H9 (cell line): ENCODE data around the gene MOXD1. TPM values are rescaled to one million over a fixed set of nuclear protein-coding genes. Genes with fewer than 3 reads are reported as not detected.

Experiments
- DNase-seq: peaks from one replicate; pipeline ENCODE4 v3.0.0-alpha.2; 2017
- H2AFZ ChIP-seq: one replicate; pipeline ENCODE4 v1.6.1; 2013; ENCODE audit warnings: mild to moderate bottlenecking, low read length, control low read depth, moderate library complexity
- H2AK5ac ChIP-seq: 2 replicates; pipeline ENCODE4 v1.6.1; 2013; ENCODE audit warnings: low read length, control low read depth, mixed read lengths; ENCODE audit not compliant: insufficient read length
- H2BK120ac ChIP-seq: one replicate; pipeline ENCODE4 v1.6.1; 2013; ENCODE audit warnings: low read depth, mild to moderate bottlenecking, low read length, control low read depth, inconsistent platforms; ENCODE audit not compliant: poor library complexity, severe bottlenecking
- H2BK12ac ChIP-seq: 2 replicates; pipeline ENCODE4 v1.6.1; 2013; ENCODE audit warnings: low read length, control low read depth, mixed read lengths, low read depth; ENCODE audit not compliant: insufficient read length
- H2BK15ac ChIP-seq: 2 replicates; pipeline ENCODE4 v1.6.1; 2013; ENCODE audit warnings: low read depth, low read length, control low read depth
- H2BK20ac ChIP-seq: one replicate; pipeline ENCODE4 v1.6.1; 2013; ENCODE audit warnings: low read depth, mild to moderate bottlenecking, low read length, control low read depth, inconsistent platforms; ENCODE audit not compliant: poor library complexity, severe bottlenecking
- H2BK5ac ChIP-seq: 2 replicates; pipeline ENCODE4 v1.6.1; 2013; ENCODE audit warnings: low read length, control low read depth, mixed read lengths; ENCODE audit not compliant: insufficient read length
- H3K14ac ChIP-seq: 2 replicates; pipeline ENCODE4 v1.6.1; 2013; ENCODE audit warnings: low read length, control low read depth; ENCODE audit not compliant: insufficient read depth
- H3K18ac ChIP-seq: 2 replicates; pipeline ENCODE4 v1.6.1; 2013; ENCODE audit warnings: low read depth, mild to moderate bottlenecking, mixed read lengths, low read length, control low read depth; ENCODE audit not compliant: insufficient read length
- H3K23ac ChIP-seq: 2 replicates; pipeline ENCODE4 v1.6.1; 2013; ENCODE audit warnings: low read length, control low read depth, mixed read lengths, low read depth; ENCODE audit not compliant: insufficient read length
- H3K23me2 ChIP-seq: 2 replicates; pipeline ENCODE4 v1.6.1; 2013; ENCODE audit warnings: low read depth, mild to moderate bottlenecking, mixed read lengths, low read length, control low read depth; ENCODE audit not compliant: insufficient read length, poor library complexity, severe bottlenecking
- H3K27ac ChIP-seq: 2 replicates; pipeline ENCODE4 v1.5.1; 2013; ENCODE audit warnings: low read length, control low read depth, mixed read lengths, low read depth; ENCODE audit not compliant: insufficient read length
- H3K27me3 ChIP-seq: 2 replicates; pipeline ENCODE4 v1.6.1; 2013; ENCODE audit warnings: low read length, control low read depth, inconsistent platforms; ENCODE audit not compliant: insufficient read depth
- H3K4ac ChIP-seq: 2 replicates; pipeline ENCODE4 v1.6.1; 2013; ENCODE audit warnings: low read depth, mild to moderate bottlenecking, control low read depth, inconsistent platforms, low read length, moderate library complexity
- H3K4me1 ChIP-seq: 2 replicates; pipeline ENCODE4 v1.6.1; 2013; ENCODE audit warnings: low read length, control low read depth, inconsistent platforms; ENCODE audit not compliant: insufficient read depth
- H3K4me2 ChIP-seq: 2 replicates; pipeline ENCODE4 v1.6.1; 2013; ENCODE audit warnings: low read length, control low read depth, mixed read lengths; ENCODE audit not compliant: insufficient read length, insufficient read depth
- H3K56ac ChIP-seq: 2 replicates; pipeline ENCODE4 v1.6.1; 2013; ENCODE audit warnings: low read depth, mild to moderate bottlenecking, mixed read lengths, low read length, control low read depth; ENCODE audit not compliant: insufficient read length
- H3K79me1 ChIP-seq: 2 replicates; pipeline ENCODE4 v1.6.1; 2013; ENCODE audit warnings: low read depth, mild to moderate bottlenecking, moderate library complexity, low read length, control low read depth, inconsistent platforms; ENCODE audit not compliant: insufficient read depth, poor library complexity, severe bottlenecking
- H3K79me2 ChIP-seq: 2 replicates; pipeline ENCODE4 v1.6.1; 2013; ENCODE audit warnings: low read length, control low read depth, inconsistent platforms; ENCODE audit not compliant: insufficient read depth
- H3K9ac ChIP-seq: 2 replicates; pipeline ENCODE4 v1.6.1; 2013; ENCODE audit warnings: low read length, control low read depth, mixed read lengths; ENCODE audit not compliant: insufficient read length; ENCODE audit errors: extremely low read depth
- H3K9me3 ChIP-seq: one replicate; pipeline ENCODE4 v1.6.1; 2013; ENCODE audit warnings: low read depth, low read length, inconsistent platforms; ENCODE audit not compliant: control insufficient read depth
- H3T11ph ChIP-seq: one replicate; pipeline ENCODE4 v1.6.1; 2013; ENCODE audit warnings: mild to moderate bottlenecking, low read length, control low read depth, inconsistent platforms
- H4K20me1 ChIP-seq: one replicate; pipeline ENCODE4 v1.6.1; 2013; ENCODE audit not compliant: control insufficient read depth, insufficient read length, insufficient read depth
- H4K5ac ChIP-seq: 2 replicates; pipeline ENCODE4 v1.6.1; 2013; ENCODE audit warnings: low read depth, mild to moderate bottlenecking, mixed read lengths, low read length, control low read depth; ENCODE audit not compliant: insufficient read length
- H4K8ac ChIP-seq: replicated peaks from 2 replicates; pipeline ENCODE4 v1.6.1; 2013; ENCODE audit warnings: low read length, control low read depth, mixed read lengths, low read depth; ENCODE audit not compliant: insufficient read length
- H4K91ac ChIP-seq: 2 replicates; pipeline ENCODE4 v1.6.1; 2013; ENCODE audit warnings: low read depth, mild to moderate bottlenecking, moderate library complexity, mixed read lengths, low read length, control low read depth; ENCODE audit not compliant: insufficient read length
- H3K27ac Mint-ChIP-seq, 3 experiments: 2 replicates in 2 of 3; 3 replicates in 1 of 3; pipeline ENCODE4 v1.8.0; 2020 to 2021; ENCODE audit warnings: mixed read lengths in 3 of 3, mild to moderate bottlenecking in 1 of 3, moderate library complexity in 1 of 3
- H3K27me3 Mint-ChIP-seq: 2 replicates; pipeline ENCODE4 v1.8.0; 2021; ENCODE audit warnings: low read depth, mild to moderate bottlenecking, moderate library complexity, mixed read lengths
- H3K36me3 Mint-ChIP-seq, 3 experiments: 2 replicates in 2 of 3; 3 replicates in 1 of 3; pipeline ENCODE4 v1.8.0; 2020 to 2021; ENCODE audit warnings: low read depth in 3 of 3, mixed read lengths in 3 of 3; ENCODE audit not compliant: insufficient read depth in 1 of 3
- H3K4me1 Mint-ChIP-seq, 2 experiments: 2 replicates each; pipeline ENCODE4 v1.8.0; 2020; ENCODE audit warnings: mixed read lengths in 2 of 2
- H3K4me3 Mint-ChIP-seq, 2 experiments: 2 replicates in 1 of 2; 3 replicates in 1 of 2; pipeline ENCODE4 v1.8.0; 2020 to 2021; ENCODE audit warnings: mild to moderate bottlenecking in 2 of 2, mixed read lengths in 2 of 2, moderate library complexity in 1 of 2
- H3K9me3 Mint-ChIP-seq, 2 experiments: 2 replicates in 1 of 2; 3 replicates in 1 of 2; pipeline ENCODE4 v1.8.0; 2020; ENCODE audit warnings: mild to moderate bottlenecking in 2 of 2, mixed read lengths in 2 of 2, moderate library complexity in 1 of 2
- WGBS: extraction: QIAGEN DNeasy Blood & Tissue Kit; methylation state at CpG from one replicate; pipeline ENCODE4 v1.1.7; 2013; ENCODE audit warnings: missing lambda C conversion rate, low lambda C conversion rate, mixed read lengths; ENCODE audit not compliant: insufficient read length; ENCODE audit errors: extremely low coverage; 5-methylcytosine and 5-hydroxymethylcytosine counted together
- total RNA-seq: library from RNA; stranded (reverse); gene quantifications from 2 replicates; pipeline ENCODE4 v1.2.1, GENCODE V29; 2021
- TF ChIP-seq, protein P1 (sequence below): fragments of 200-600 bp; sonication (generic); conservative IDR thresholded peaks from 3 replicates; pipeline ENCODE4 v1.8.0; 2021; ENCODE audit warnings: antibody characterized with exemption, mild to moderate bottlenecking

MOXD1 gene
- total RNA-seq, 1 experiment from 2014 or later: 2.3 TPM

DNA sequence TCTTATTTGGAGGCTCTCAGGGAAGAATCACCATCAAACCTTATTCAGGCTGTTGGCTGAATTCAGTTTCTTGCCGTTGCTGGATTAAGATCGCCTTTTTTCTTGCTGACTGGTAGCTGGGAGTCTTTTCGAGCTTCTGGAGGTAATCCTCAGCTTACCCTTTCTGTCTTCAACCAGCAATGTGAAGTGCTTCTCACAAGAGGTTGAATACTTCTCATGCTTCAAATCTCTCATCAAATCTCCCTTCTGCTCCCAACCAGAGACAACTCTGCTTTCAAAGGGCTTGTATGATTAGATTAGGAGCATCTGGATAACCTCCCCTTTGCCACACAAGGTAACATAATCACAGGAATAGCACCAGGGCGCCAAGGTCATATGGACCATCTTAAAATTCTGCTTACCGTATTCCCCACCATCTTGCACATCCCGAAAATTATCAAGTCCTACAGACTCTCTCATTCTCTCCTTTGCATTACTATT lies 137.2 kb downstream of the MOXD1 start:
- H4K91ac ChIP-seq: no peak overlapping the region
- no peak overlapping the region for H3K18ac ChIP-seq
- H2BK15ac ChIP-seq: no peak overlapping the region
- Mint-ChIP-seq H3K27ac (no peak overlapping the region), H3K27me3 (peaks cover 10% of the 10 kb centered on the region; the same call in 1 of the 2 replicates), H3K9me3 (no peaks in the 10 kb centered on the region), H3K36me3 (no peaks in the 10 kb centered on the region), H3K4me1 (peaks cover 6 to 7% of the 10 kb centered on the region in 2 experiments), H3K4me3 (no peak overlapping the region)
- no peaks in the 10 kb centered on the region for H3K79me2 ChIP-seq
- H3K4me1 ChIP-seq: no peaks in the 10 kb centered on the region
- no peak overlapping the region for H3K27ac ChIP-seq
- no peak overlapping the region for H2BK12ac ChIP-seq
- H3K27me3 ChIP-seq: no peaks in the 10 kb centered on the region
- no peak overlapping the region for H2BK5ac ChIP-seq
- TF ChIP-seq, protein P1, sequence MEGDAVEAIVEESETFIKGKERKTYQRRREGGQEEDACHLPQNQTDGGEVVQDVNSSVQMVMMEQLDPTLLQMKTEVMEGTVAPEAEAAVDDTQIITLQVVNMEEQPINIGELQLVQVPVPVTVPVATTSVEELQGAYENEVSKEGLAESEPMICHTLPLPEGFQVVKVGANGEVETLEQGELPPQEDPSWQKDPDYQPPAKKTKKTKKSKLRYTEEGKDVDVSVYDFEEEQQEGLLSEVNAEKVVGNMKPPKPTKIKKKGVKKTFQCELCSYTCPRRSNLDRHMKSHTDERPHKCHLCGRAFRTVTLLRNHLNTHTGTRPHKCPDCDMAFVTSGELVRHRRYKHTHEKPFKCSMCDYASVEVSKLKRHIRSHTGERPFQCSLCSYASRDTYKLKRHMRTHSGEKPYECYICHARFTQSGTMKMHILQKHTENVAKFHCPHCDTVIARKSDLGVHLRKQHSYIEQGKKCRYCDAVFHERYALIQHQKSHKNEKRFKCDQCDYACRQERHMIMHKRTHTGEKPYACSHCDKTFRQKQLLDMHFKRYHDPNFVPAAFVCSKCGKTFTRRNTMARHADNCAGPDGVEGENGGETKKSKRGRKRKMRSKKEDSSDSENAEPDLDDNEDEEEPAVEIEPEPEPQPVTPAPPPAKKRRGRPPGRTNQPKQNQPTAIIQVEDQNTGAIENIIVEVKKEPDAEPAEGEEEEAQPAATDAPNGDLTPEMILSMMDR: no peak
- H2AFZ ChIP-seq: no peak overlapping the region
- no peak overlapping the region for H3K9ac ChIP-seq
- H2AK5ac ChIP-seq: no peak overlapping the region
- no peaks in the 10 kb centered on the region for H3K79me1 ChIP-seq
- H3K4ac ChIP-seq: no peak overlapping the region
- H2BK120ac ChIP-seq: no peak overlapping the region
- no peaks in the 10 kb centered on the region for H4K20me1 ChIP-seq
- no CpG with 5 or more reads among the region's 6 CpGs for WGBS
- H3K14ac ChIP-seq: no peak overlapping the region
- H3K23ac ChIP-seq: no peak overlapping the region
- no peaks in the 10 kb centered on the region for H3K9me3 ChIP-seq
- no peak overlapping the region for H4K8ac ChIP-seq
- no peak for DNase-seq
- H3K56ac ChIP-seq: no peak overlapping the region
- no peak overlapping the region for H2BK20ac ChIP-seq
- no peak overlapping the region for H3T11ph ChIP-seq
- no peaks in the 10 kb centered on the region for H3K23me2 ChIP-seq
- H4K5ac ChIP-seq: no peak overlapping the region
- H3K4me2 ChIP-seq: no peak overlapping the region
